Uterus (tissue), 2 donors: ENCODE measurements around the gene HMMR.

ENCODE experiments used
- POLR2A ChIP-seq, 2 donors: fragments of 450-650 bp; IDR thresholded peaks; one replicate each; pipeline ENCODE4 v1.6.1; 2016; ENCODE audit warnings: antibody characterized with exemption in 2 of 2, mild to moderate bottlenecking in 1 of 2, moderate library complexity in 1 of 2
- TF ChIP-seq, protein P1 (sequence below), 4 experiments: fragments of 200-600 bp in 2 of 4; fragments of 450-650 bp in 2 of 4; sonication (generic) in 2 of 4; IDR thresholded peaks; one replicate each; pipeline ENCODE4 v1.5.1; 2016 to 2019; ENCODE audit warnings: antibody characterized with exemption in 4 of 4, mild to moderate bottlenecking in 2 of 4, moderate library complexity in 1 of 4

DNA sequence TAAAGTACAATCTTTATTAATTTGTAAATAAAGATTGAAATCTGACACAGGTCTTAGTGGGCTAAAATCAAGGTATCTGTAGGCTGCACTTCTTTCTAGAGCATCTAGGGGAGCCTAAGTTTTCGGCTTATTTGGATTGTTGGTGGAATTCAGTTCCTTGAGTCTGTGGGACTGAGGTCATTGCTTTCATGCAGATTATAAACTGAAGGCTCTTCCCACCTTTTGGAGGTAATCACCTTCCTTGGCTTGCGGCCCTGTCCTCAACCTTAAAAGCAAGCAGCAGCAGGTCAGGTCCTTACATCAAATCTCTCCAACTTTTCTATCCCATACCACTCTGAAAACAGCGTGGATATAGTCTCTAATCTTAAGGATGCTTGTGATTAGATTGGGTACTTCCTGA, 70.8 kb downstream of the HMMR start:
- TF ChIP-seq, protein P1, sequence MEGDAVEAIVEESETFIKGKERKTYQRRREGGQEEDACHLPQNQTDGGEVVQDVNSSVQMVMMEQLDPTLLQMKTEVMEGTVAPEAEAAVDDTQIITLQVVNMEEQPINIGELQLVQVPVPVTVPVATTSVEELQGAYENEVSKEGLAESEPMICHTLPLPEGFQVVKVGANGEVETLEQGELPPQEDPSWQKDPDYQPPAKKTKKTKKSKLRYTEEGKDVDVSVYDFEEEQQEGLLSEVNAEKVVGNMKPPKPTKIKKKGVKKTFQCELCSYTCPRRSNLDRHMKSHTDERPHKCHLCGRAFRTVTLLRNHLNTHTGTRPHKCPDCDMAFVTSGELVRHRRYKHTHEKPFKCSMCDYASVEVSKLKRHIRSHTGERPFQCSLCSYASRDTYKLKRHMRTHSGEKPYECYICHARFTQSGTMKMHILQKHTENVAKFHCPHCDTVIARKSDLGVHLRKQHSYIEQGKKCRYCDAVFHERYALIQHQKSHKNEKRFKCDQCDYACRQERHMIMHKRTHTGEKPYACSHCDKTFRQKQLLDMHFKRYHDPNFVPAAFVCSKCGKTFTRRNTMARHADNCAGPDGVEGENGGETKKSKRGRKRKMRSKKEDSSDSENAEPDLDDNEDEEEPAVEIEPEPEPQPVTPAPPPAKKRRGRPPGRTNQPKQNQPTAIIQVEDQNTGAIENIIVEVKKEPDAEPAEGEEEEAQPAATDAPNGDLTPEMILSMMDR (IDR thresholded peaks at IDR 0.05), result no peak
- TF ChIP-seq POLR2A (IDR thresholded peaks at IDR 0.05), result no peak
